PC-3 (cell line): ENCODE measurements around the gene EXOSC6.
"Not testable (repeated sequence)": the region's sequence is repeated elsewhere in the genome, so short reads cannot be mapped to it uniquely, and the experiment has no call there.

Source experiments
- CTCF ChIP-seq: fragments of 300-600 bp; sonication (generic); conservative IDR thresholded peaks from 2 replicates; pipeline ENCODE4 v1.5.1; 2017; ENCODE audit warnings: antibody characterized with exemption, low read depth, mild to moderate bottlenecking, low read length
- EZH2 ChIP-seq: fragments of 300-600 bp; sonication (generic); IDR thresholded peaks from one replicate; pipeline ENCODE4 v1.6.1; 2017; ENCODE audit warnings: antibody characterized with exemption, mild to moderate bottlenecking, low read length; ENCODE audit not compliant: unreplicated experiment
- EZH2phosphoT487 ChIP-seq: fragments of 300-600 bp; sonication (generic); IDR thresholded peaks from 2 replicates; pipeline ENCODE4 v1.6.1; 2018; ENCODE audit warnings: mild to moderate bottlenecking, antibody characterized with exemption, low read length, borderline replicate concordance

DNA sequence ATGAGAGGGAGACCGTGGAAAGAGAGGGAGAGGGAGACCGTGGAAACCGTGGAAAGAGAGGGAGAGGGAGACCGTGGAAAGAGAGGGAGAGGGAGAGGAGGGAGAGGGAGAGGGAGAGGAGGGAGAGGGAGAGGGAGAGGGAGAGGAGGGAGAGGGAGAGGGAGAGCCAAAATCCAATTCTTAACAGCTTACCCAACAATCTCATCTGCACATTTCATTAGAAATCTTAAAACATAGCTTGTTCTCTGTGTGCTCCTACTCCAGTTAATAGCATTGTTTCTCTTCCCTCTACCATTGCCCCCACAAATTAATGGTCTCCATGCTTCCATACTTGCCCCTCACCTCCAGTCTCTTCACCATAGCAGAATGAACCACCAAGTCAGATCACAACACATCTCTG is 26.3 kb downstream of the EXOSC6 start:
- not testable (repeated sequence) for TF ChIP-seq CTCF, EZH2, EZH2phosphoT487
